SK-N-SH (cell line): Measurements from ENCODE around the gene MYOM3.
"Not testable (repeated sequence)": the region's sequence is repeated elsewhere in the genome, so short reads cannot be mapped to it uniquely, and the experiment has no call there.

Experiments
- CHD2 ChIP-seq: fragments of 150-350 bp; IDR thresholded peaks from 2 replicates; pipeline ENCODE4 v1.6.1; 2018; ENCODE audit warnings: low read length; ENCODE audit not compliant: partially characterized antibody
- EP300 ChIP-seq, 2 experiments: IDR thresholded peaks; 2 replicates each; pipeline versions ENCODE4 v1.4.0 to v1.6.1; 2012; ENCODE audit warnings: borderline replicate concordance in 1 of 2, low read depth in 1 of 2, low read length in 1 of 2
- EZH2phosphoT487 ChIP-seq: fragments of 200-600 bp; sonication (generic); IDR thresholded peaks from 2 replicates; pipeline ENCODE4 v1.6.1; 2017; ENCODE audit warnings: low read depth, mixed run types, mild to moderate bottlenecking, antibody characterized with exemption, moderate library complexity, borderline replicate concordance
- FOSL2 ChIP-seq: IDR thresholded peaks from 2 replicates; pipeline ENCODE4 v1.4.0; 2012; ENCODE audit warnings: low read depth, mild to moderate bottlenecking, moderate library complexity, borderline replicate concordance
- GABPA ChIP-seq: IDR thresholded peaks from 2 replicates; pipeline ENCODE4 v1.4.0; 2012; ENCODE audit warnings: low read depth, mild to moderate bottlenecking
- JUND ChIP-seq: IDR thresholded peaks from 2 replicates; pipeline ENCODE4 v1.4.0; 2012
- POLR2AphosphoS5 ChIP-seq: IDR thresholded peaks from 2 replicates; pipeline ENCODE4 v1.6.1; 2012; ENCODE audit warnings: low read depth, low read length
- RCOR1 ChIP-seq: fragments of 150-350 bp; IDR thresholded peaks from 2 replicates; pipeline ENCODE4 v1.6.1; 2017; ENCODE audit warnings: antibody characterized with exemption, low read length
- RXRA ChIP-seq: IDR thresholded peaks from 2 replicates; pipeline ENCODE4 v1.4.0; 2012; ENCODE audit warnings: low read depth, mild to moderate bottlenecking, borderline replicate concordance
- TCF12 ChIP-seq: IDR thresholded peaks from 2 replicates; pipeline ENCODE4 v1.4.0; 2012
- USF2 ChIP-seq: fragments of 150-350 bp; IDR thresholded peaks from 2 replicates; pipeline ENCODE4 v1.6.1; 2017; ENCODE audit warnings: antibody characterized with exemption, low read length, low read depth, borderline replicate concordance
- YY1 ChIP-seq: IDR thresholded peaks from 2 replicates; pipeline ENCODE4 v1.4.0; 2012; ENCODE audit warnings: low read depth, mild to moderate bottlenecking
- TF ChIP-seq, protein P1 (sequence below): IDR thresholded peaks from 2 replicates; pipeline ENCODE4 v1.6.1; 2012; ENCODE audit warnings: mild to moderate bottlenecking, low read depth, low read length, moderate library complexity
- TF ChIP-seq, protein P2 (sequence below): fragments of 200-600 bp; sonication (generic); IDR thresholded peaks from 2 replicates; pipeline ENCODE4 v1.6.1; 2017; ENCODE audit warnings: antibody characterized with exemption, mild to moderate bottlenecking, moderate library complexity

DNA sequence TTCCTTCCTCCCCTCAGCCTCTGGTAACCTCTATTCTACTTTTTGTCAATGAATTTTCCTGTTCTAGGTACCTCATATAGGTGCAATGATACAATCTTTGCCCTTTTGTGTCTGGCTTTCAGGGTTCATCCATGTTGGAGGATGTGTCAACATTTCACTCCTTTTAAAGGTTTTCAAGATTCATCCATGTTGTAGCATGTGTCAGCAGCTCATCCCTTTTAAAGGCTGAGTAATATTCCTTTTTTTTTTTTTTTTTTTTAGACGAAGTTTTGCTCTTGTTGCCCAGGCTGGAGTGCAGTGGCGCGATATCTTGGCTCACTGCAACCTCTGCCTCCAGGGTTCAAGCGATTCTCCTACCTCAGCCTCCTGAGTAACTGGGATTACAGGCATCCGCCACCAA, 67.3 kb downstream of the MYOM3 start:
- TF ChIP-seq, protein P1, sequence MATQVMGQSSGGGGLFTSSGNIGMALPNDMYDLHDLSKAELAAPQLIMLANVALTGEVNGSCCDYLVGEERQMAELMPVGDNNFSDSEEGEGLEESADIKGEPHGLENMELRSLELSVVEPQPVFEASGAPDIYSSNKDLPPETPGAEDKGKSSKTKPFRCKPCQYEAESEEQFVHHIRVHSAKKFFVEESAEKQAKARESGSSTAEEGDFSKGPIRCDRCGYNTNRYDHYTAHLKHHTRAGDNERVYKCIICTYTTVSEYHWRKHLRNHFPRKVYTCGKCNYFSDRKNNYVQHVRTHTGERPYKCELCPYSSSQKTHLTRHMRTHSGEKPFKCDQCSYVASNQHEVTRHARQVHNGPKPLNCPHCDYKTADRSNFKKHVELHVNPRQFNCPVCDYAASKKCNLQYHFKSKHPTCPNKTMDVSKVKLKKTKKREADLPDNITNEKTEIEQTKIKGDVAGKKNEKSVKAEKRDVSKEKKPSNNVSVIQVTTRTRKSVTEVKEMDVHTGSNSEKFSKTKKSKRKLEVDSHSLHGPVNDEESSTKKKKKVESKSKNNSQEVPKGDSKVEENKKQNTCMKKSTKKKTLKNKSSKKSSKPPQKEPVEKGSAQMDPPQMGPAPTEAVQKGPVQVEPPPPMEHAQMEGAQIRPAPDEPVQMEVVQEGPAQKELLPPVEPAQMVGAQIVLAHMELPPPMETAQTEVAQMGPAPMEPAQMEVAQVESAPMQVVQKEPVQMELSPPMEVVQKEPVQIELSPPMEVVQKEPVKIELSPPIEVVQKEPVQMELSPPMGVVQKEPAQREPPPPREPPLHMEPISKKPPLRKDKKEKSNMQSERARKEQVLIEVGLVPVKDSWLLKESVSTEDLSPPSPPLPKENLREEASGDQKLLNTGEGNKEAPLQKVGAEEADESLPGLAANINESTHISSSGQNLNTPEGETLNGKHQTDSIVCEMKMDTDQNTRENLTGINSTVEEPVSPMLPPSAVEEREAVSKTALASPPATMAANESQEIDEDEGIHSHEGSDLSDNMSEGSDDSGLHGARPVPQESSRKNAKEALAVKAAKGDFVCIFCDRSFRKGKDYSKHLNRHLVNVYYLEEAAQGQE: not testable (repeated sequence)
- TF ChIP-seq POLR2AphosphoS5; YY1; FOSL2; RCOR1; TCF12; EP300 (IDR thresholded peaks at IDR 0.05; ENCODE audit: borderline replicate concordance in 1 of 2, low read depth in 1 of 2, low read length in 1 of 2); CHD2; RXRA; JUND; GABPA; EZH2phosphoT487; USF2: not testable (repeated sequence)
- TF ChIP-seq, protein P2, sequence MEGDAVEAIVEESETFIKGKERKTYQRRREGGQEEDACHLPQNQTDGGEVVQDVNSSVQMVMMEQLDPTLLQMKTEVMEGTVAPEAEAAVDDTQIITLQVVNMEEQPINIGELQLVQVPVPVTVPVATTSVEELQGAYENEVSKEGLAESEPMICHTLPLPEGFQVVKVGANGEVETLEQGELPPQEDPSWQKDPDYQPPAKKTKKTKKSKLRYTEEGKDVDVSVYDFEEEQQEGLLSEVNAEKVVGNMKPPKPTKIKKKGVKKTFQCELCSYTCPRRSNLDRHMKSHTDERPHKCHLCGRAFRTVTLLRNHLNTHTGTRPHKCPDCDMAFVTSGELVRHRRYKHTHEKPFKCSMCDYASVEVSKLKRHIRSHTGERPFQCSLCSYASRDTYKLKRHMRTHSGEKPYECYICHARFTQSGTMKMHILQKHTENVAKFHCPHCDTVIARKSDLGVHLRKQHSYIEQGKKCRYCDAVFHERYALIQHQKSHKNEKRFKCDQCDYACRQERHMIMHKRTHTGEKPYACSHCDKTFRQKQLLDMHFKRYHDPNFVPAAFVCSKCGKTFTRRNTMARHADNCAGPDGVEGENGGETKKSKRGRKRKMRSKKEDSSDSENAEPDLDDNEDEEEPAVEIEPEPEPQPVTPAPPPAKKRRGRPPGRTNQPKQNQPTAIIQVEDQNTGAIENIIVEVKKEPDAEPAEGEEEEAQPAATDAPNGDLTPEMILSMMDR: not testable (repeated sequence)
